Measurements from ENCODE around the gene VTA1.

DNA sequence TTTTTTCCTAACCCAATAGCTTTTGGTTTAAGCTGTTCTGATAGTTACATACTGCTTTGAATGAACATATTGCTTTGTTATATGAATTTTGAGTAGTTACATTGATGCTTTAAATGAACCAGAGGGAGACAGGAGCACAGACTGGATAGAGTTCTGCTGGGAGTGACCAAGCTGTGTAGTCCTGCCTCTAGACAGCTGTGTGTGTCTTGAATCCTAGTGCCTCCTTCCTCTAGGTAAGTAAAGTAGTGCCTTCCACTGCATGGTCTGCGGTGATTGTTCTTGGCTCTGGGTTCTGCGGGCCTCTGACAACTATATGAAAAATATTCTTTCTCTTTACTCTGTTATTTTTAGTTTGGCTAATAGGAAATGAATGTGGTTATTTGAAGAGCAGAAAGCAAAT, 108.7 kb downstream of the VTA1 start:
- no peak for TF ChIP-seq ZNF274 (IDR thresholded peaks at IDR 0.05; ENCODE audit: low read depth, low read length)
- TF ChIP-seq YY1 (IDR thresholded peaks at IDR 0.05; ENCODE audit: insufficient read depth, insufficient read length): no peak
